ENCODE results near the gene TMEM232.

The TMEM232 gene

DNA sequence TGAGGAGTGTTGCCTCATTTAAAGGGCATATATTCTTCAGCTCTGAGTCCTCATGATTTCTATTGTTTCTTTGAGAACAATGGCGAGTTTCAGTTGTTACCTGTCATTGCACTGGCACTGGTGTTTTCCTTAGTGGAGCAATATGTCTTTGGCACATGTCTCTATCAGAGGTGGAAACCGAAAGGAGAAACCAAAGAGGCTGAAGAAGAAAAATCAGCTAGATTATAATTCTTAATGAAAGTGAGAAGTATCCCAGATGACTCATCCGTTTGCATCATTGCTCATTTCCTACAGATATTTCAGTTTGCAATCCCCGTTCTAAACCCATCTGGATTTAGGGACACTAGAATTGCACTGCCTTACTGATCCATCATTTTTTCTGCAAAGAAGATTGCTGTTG lies 324.6 kb downstream of the TMEM232 start:
- no peak for DNase-seq (ENCODE audit: low spot score)

DNA sequence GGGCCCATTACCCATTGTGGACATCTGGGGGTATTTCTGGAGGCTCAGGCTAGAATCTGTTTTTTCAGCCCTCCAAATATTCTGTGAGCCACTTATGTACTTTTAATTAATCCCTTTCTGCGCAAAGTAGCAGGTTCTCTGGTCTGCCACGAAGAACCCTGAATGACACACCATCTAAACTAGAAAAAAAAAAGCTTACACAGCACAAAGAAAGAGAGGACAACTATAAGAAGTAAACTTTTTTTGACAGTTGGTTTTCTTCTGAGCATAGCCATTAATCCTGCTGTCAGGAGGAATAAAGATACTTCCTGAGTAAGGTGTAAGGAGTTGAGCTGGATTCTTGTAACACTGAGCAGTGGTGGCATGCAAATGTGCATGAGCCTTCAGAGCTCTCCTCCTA lies 327.5 kb downstream of the TMEM232 start:
- DNase-seq (ENCODE audit: low spot score), result no peak

DNA sequence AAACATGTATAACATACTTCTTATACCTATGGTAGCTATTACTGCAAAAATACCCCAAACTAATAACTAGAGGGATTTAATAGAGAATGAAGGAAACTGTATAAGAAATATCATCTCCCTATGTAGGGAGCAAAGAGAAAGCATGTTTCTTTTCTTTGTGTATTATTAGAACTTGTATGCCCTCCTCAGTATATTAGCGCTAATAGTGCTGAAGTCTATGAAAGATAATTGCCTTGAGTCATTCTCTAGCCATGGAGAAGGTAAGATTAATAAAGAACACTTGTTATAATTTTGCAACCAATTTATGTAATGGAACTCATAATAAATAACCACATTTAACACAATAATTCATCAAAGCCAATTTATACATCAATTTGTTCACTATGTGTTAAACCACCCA lies 329.2 kb downstream of the TMEM232 start:
- no peak for DNase-seq (ENCODE audit: low spot score)

DNA sequence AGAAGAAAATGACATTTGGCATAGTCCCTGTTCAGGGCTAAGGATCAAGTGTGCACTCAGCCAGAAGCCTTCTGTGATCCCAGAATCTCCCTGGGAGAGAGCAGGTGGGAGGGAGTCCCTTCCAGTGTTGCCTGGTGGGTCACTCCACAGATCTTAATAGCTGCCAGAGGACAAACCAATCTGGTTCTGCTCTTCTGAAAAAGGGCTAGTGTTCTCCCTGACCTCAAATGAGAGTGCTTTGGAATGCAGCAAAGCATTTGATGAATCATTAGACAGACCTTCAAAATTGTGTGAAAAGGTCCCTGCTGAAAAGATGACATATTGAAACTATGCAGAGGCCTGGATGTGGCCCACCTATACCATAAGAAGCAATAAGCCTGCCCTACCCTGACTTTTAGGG lies 339.7 kb downstream of the TMEM232 start:
- no peak for DNase-seq (ENCODE audit: low spot score)

DNA sequence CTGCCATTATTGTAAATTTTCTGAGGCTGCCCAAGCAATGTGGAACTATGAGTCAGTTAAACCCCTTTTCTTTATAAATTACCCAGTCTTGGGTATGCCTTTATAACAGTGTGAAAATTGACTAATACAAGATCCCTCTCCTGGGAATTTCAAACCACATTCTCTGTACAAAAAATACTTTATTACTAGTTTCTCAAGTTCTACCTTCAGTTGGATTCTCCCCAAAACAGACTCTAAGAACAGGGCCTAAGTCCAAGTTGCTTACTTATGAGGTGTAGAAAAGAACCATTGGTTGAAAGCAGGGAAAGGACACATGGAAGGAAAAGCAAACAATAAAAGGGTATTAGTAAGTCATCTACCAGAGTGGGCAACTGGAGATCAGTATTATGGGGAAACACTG lies 343.2 kb downstream of the TMEM232 start:
- no peak for DNase-seq (ENCODE audit: low spot score)

DNA sequence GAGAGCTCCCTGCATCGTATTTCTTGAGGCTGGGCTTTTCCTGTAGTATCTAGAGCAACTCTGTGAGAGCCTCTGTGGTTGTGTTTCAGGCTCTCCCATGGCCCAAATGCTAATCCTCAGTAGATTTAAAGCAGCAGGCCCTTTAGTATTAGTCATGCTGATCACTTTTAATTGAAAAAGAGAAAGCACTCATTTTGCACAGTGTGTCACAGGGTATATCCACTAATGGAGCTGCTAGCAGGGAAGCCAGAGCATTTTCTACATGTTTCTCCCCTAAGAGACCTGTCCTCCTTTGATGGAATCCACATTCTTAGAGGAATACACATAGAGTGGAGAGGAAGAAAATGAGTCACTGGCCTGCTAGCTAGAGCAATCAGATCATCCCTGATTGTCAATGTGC lies 348.5 kb downstream of the TMEM232 start:
- no peak for DNase-seq (ENCODE audit: low spot score)

DNA sequence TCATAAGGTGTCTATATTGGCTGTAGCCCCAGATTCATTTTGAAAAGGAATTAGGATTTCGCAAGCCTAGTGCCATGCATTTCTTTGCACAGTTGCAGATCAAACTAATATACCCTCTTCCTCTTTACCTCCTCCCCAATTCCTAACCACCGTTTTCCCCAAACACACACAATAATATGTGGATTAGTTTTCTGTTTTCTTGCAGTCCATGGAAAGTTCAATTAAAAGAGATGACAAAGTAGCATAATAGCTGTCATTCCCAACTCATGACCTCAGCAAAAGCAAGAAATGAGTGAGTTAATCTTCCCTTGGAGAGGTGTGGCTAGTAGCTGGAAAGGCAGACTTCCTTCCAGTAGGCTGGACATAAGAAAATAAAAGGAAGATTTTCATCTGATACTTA lies 349.1 kb downstream of the TMEM232 start:
- DNase-seq (ENCODE audit: low spot score), result no peak

DNA sequence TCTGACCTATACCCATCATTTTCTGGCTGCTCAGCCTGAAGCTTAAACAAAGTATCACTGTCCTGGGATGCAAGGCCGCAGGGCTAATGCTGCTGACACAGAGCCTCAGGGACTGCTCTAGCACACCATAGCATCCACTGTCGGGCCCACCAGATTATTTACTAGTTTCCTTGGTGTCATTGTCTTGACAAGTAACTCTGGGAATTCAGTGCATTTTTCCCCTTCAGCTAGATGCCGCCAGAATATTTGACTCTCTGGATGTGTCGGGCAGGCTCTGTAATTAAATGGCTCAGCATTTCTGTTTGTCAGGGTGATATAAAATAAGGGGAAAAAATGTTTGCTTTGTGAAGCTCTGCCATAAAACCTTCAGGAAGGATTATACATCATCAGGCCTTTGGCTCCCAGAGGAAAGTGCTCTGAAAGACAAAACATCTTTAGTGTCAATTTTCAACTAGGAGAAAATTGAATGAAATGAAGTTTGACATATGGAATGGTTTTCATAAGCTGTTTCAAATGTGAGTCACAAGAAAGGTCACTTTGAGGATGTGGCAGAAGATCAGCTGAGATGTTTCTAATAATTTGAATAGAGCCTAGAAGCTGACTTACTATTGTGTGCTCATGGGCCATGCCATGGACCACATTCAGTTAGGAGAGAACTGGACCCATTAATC lies 350.1 kb downstream of the TMEM232 start:
- DNase-seq (ENCODE audit: low spot score), result no peak

DNA sequence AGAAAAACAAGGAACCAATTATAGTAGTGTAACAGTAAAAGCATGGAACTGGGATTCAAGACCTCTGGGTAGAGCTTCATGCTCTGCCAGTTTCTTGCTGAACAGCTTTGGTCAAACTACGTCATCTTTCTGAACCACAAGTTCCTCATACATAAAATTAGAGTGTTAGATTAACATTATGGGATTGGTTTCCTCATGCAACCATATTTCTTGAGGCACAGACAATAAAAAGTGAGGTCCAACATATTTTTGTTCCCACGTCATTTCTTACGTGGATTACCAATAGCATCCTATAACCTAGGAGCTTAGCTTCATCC lies 354.8 kb downstream of the TMEM232 start:
- no peak for DNase-seq (ENCODE audit: low spot score)

DNA sequence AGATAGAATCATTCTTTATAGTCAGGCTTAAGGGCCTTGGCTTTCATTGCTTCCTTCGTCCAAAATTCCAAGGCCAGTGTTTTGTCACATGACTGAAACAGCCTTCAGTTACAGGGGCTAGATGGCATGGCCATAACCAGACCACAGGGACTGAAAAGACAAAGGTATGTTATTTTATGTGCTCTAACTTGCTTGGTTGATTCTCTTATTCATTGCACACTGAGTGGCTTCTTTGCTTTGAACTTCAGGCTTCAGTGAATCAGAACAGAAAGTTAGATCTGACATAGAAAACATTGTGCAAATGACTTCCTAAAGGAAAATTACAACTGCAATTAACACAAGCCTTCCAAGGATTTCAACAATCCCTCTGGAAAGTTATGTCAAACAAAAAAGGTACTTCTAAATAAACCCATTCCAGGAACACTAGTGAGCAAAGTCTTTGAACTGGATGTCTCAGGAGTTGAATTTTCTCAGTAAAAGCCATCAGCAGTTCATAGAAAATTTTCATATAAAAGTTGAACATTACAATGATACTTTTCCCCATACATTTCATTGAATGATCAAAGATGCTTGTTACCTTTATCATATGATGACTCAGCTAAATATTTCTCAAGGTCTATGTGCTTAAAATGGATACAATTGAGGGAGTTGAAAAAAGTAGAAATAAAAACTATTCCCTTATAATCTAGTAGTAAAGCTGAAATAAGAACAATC lies 355.3 kb downstream of the TMEM232 start:
- no peak for DNase-seq (ENCODE audit: low spot score)
